Left lung (tissue), 10 donors: Measurements from ENCODE around the gene CEACAM5. TPM values are rescaled to one million over a fixed set of nuclear protein-coding genes. Genes with fewer than 3 reads are reported as not detected.

Source experiments
- ATAC-seq: fragments of 200-7000 bp; cut with Tn5 transposase; one replicate; pipeline ENCODE4 v1.9.1; 2020; ENCODE audit warnings: moderate library complexity
- DNase-seq, 4 donors: peaks; one replicate each; pipeline ENCODE4 v3.0.0-alpha.2; 2013 to 2020
- H3K27ac ChIP-seq, 2 donors: fragments of 200-600 bp; sonication (generic) in 1 of 2; one replicate each; pipeline versions ENCODE4 v1.5.0 to v1.8.0; 2020 to 2021
- H3K27me3 ChIP-seq, 2 donors: fragments of 200-600 bp; sonication (generic) in 1 of 2; one replicate each; pipeline versions ENCODE4 v1.5.0 to v1.8.0; 2020 to 2021
- H3K36me3 ChIP-seq, 2 donors: fragments of 200-600 bp; sonication (generic) in 1 of 2; one replicate each; pipeline versions ENCODE4 v1.5.0 to v1.8.0; 2020 to 2021
- H3K4me1 ChIP-seq, 2 donors: fragments of 200-600 bp; one replicate each; pipeline ENCODE4 v1.8.0; 2021
- H3K4me3 ChIP-seq, 2 donors: fragments of 200-600 bp; sonication (generic) in 1 of 2; one replicate each; pipeline versions ENCODE4 v1.5.0 to v1.8.0; 2020 to 2021; ENCODE audit warnings: mild to moderate bottlenecking in 1 of 2
- H3K9me3 ChIP-seq, 2 donors: fragments of 200-600 bp; sonication (generic) in 1 of 2; one replicate each; pipeline versions ENCODE4 v1.5.0 to v1.8.0; 2020 to 2021
- intact Hi-C, 2 donors: fragments of 100-400 bp; cut with DNase I; formaldehyde crosslinking; loops; one replicate each; pipeline versions ENCODE4 v1.11.2 to v1.14.2; 2022
- polyA plus RNA-seq, 6 donors: library from polyadenylated mRNA; unstranded; fragments of 120-200 nt; gene quantifications; one replicate each; pipeline ENCODE4 v1.2.1, GENCODE V29; 2013; ENCODE audit not compliant: insufficient read length in 6 of 6
- total RNA-seq, 2 donors: library from RNA; stranded (reverse); fragmentation: NEBNext Ultra II Directional; extraction: Animal tissue kit (Norgen Biotek cat#: 25700); gene quantifications; one replicate each; pipeline ENCODE4 v1.2.1, GENCODE V29; 2021
- TF ChIP-seq, protein P1 (sequence below), 2 donors: fragments of 200-600 bp; sonication (generic) in 1 of 2; IDR thresholded peaks; one replicate each; pipeline versions ENCODE4 v1.5.0 to v1.8.0; 2021; ENCODE audit warnings: antibody characterized with exemption in 2 of 2
- donor health status: DM: no; HTN: yes; CAD: no.
- donor health status: DM: no; HTN: no; CAD: no.

The CEACAM5 gene
- total and polyA plus RNA-seq, 8 donors: 0.10 to 31.1 (median 0.18) TPM

DNA sequence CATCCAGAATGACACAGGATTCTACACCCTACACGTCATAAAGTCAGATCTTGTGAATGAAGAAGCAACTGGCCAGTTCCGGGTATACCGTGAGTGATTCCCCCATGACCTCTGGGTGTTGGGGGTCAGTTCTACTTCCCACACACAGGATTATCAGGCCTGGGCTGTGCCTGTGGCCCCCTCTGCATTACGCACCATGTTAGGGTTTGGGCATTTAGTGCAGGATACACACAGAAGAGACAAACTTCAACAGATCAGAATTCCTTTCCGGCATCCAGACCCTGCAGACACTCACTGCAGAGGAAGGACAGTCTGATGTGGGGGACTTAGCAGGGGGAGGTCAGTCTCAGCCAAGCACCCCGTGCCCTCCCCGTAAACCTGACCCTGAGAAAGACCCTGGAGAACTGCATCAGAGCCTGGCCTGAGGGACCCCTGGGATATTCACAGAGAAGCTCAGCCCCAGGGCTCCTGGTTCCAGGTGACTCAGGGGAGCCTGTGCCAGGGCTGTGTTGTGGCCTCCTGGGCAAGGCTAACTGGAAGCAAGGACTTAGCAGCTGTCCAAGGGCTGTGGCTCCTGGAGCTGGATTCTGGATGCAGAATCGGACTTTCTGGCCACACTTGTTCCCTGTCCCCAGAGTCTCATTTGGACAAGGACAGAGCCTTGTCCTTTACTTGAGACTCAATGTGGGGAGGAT lies 1.7 kb downstream of the CEACAM5 start:
- TF ChIP-seq, protein P1, sequence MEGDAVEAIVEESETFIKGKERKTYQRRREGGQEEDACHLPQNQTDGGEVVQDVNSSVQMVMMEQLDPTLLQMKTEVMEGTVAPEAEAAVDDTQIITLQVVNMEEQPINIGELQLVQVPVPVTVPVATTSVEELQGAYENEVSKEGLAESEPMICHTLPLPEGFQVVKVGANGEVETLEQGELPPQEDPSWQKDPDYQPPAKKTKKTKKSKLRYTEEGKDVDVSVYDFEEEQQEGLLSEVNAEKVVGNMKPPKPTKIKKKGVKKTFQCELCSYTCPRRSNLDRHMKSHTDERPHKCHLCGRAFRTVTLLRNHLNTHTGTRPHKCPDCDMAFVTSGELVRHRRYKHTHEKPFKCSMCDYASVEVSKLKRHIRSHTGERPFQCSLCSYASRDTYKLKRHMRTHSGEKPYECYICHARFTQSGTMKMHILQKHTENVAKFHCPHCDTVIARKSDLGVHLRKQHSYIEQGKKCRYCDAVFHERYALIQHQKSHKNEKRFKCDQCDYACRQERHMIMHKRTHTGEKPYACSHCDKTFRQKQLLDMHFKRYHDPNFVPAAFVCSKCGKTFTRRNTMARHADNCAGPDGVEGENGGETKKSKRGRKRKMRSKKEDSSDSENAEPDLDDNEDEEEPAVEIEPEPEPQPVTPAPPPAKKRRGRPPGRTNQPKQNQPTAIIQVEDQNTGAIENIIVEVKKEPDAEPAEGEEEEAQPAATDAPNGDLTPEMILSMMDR (IDR thresholded peaks at IDR 0.05): no peak
- peaks cover 0 to 51% of the 10 kb centered on the region in 2 donors for H3K27me3 ChIP-seq
- DNase-seq (no peak), ATAC-seq (no peak)
- peaks cover 0 to 4% of the 10 kb centered on the region in 2 donors for H3K4me1 ChIP-seq
- no peaks in the 10 kb centered on the region for H3K9me3 ChIP-seq
- no peak overlapping the region for H3K4me3 ChIP-seq
- H3K27ac ChIP-seq: no peak overlapping the region
- intact Hi-C loops: no loop called here
- H3K36me3 ChIP-seq: no peaks in the 10 kb centered on the region

DNA sequence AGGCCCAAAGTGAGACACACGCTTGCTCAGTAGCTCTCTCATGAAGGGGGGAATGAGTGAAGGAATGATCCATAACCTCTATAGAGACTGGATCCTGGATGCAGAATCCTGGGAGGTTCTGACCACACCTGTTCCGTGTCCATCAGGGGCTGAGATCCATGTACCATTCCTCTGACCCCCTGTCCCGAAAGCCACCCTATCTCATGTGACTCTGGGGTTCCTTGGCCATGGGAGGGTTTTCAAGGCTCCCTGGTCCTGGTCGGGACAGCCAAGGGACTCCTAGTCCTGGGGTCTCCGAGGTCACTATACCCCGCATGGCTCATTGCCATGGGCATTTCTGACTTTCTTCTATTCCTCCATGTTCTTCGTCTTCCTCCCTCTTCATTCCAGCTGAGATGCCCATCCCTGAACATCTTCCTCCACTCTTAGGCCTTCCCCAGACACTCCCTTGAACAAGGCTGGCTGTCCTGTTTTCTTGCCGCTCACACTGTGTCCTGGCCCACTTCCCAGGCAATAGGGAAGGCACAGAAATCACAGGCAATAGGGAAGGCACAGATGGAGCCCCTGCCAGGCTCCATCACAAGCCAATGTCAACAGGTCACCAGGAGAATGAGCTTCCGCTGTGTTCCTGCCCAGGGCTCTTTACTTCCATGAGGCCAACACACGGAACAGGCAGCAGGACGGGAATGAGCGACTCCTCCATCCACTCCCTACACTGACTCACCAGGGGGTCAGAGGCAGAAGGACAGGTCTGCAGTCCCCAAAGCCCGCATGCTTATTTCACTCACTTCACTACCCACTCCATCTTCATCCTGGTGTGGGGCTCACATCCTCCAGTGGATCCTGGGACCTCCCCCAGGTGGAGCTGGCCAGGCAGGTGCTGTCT lies 3.2 kb downstream of the CEACAM5 start:
- TF ChIP-seq, protein P1 (IDR thresholded peaks at IDR 0.05): no peak
- Histone ChIP-seq H3K9me3 (no peaks in the 10 kb centered on the region), H3K4me3 (no peak overlapping the region), H3K4me1 (peaks cover 0 to 4% of the 10 kb centered on the region in 2 donors), H3K27me3 (peaks cover 0 to 51% of the 10 kb centered on the region in 2 donors), H3K36me3 (no peaks in the 10 kb centered on the region), H3K27ac (no peak overlapping the region)
- intact Hi-C loops: no loop called here
- no peak for DNase-seq
- ATAC-seq: no peak

DNA sequence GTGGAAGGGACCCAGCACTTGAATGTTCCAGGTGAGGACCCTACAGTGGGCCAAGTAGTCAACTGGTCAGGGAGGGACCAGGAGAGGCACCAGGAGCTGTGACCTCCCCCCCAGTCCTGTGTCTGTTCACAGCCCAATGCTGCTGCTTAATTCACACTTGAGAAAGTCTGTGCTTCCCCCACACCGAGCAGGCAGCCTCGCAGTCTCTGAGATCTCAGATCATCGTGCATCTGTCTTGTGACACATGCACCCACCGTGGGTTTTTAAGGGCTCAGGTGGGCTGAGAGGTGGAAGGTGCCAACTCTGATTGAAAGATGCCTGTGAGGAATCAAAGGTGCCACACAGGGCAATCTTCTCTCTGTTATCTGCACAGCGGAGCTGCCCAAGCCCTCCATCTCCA lies 6.2 kb downstream of the CEACAM5 start:
- intact Hi-C loops: no loop called here

DNA sequence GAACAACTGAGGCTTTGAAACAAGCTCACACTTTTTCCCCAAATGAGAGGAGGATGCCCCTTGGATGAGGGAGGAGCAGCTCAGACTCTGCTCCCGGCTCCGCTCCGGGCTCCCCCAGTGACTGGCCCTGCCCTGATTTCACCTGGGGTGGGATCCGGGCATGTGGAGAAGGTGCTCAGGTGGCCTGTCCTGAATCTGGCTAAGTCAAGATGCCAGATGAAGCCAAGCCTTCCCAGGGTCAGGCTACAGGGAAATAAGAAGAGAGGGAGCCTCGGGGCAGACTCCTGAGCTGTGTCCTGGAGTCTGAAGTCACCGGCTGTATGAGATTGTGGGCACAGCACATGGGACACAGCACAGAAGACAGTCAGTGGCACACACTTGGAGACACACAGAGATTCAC lies 10.3 kb downstream of the CEACAM5 start:
- Histone ChIP-seq H3K4me1 (no peaks in the 10 kb centered on the region), H3K27me3 (peaks cover 0 to 65% of the 10 kb centered on the region in 2 donors), H3K4me3 (no peak overlapping the region), H3K27ac (no peak overlapping the region), H3K9me3 (no peaks in the 10 kb centered on the region), H3K36me3 (no peaks in the 10 kb centered on the region)
- ATAC-seq (no peak), DNase-seq (no peak)
- TF ChIP-seq, protein P1 (IDR thresholded peaks at IDR 0.05): no peak
- intact Hi-C loops: no loop called here

More for the DNA sequence above, 6.2 kb downstream of the CEACAM5 start:
- DNase-seq (no peak), ATAC-seq (no peak)
- Histone ChIP-seq H3K27ac (no peak overlapping the region), H3K36me3 (no peaks in the 10 kb centered on the region), H3K4me3 (no peak overlapping the region), H3K9me3 (no peaks in the 10 kb centered on the region), H3K4me1 (no peaks in the 10 kb centered on the region), H3K27me3 (peaks cover 0 to 46% of the 10 kb centered on the region in 2 donors)
- TF ChIP-seq, protein P1 (IDR thresholded peaks at IDR 0.05): no peak

DNA sequence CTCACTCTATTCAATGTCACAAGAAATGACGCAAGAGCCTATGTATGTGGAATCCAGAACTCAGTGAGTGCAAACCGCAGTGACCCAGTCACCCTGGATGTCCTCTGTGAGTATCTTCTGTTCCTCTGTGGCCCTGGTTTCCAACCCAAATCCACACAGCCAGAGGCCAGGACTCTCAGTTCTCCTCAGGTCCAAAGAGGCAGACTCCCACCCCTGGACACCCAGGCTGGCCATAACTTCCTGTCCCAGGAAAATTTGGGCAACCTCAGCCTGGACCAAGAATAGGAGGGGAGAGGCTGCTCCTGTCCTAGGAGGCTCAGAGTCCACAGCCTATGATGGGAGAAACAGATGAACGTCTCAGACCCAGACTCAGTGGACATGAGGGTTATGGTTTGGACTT lies 11.7 kb downstream of the CEACAM5 start:
- DNase-seq: no peak
- TF ChIP-seq, protein P1 (IDR thresholded peaks at IDR 0.05): no peak
- Histone ChIP-seq H3K4me1 (no peaks in the 10 kb centered on the region), H3K36me3 (no peaks in the 10 kb centered on the region), H3K4me3 (no peak overlapping the region), H3K27me3 (peaks cover 0 to 52% of the 10 kb centered on the region in 2 donors), H3K9me3 (no peaks in the 10 kb centered on the region), H3K27ac (no peak overlapping the region)
- no peak for ATAC-seq
- intact Hi-C loops: no loop called here
